Brain microvascular endothelial cell (primary cell): ENCODE measurements around the gene OLFM1.

Experiments
- DNase-seq: peaks from one replicate; pipeline ENCODE4 v3.0.0-alpha.2; 2020
- H3K27ac ChIP-seq: fragments of 250-450 bp; sonication (Bioruptor Pico); 2 replicates; pipeline ENCODE4 v1.5.1; 2020; ENCODE audit warnings: mild to moderate bottlenecking, moderate library complexity
- H3K27me3 ChIP-seq: fragments of 250-450 bp; sonication (Bioruptor Pico); replicated peaks from 2 replicates; pipeline ENCODE4 v1.5.1; 2020; ENCODE audit warnings: mild to moderate bottlenecking
- H3K36me3 ChIP-seq: fragments of 250-450 bp; sonication (Bioruptor Pico); replicated peaks from 2 replicates; pipeline ENCODE4 v1.5.1; 2020; ENCODE audit warnings: mild to moderate bottlenecking
- H3K4me3 ChIP-seq: 2 replicates; pipeline ENCODE4 v1.5.1; 2011; ENCODE audit warnings: low read depth, mild to moderate bottlenecking, control low read depth, low read length, moderate library complexity
- in situ Hi-C: cut with HindIII; loops from 2 replicates; pipeline ENCODE4 v1.10.0; 2017; ENCODE audit warnings: low sequenced_read_pairs, low pct_ligation_motif_present
- TF ChIP-seq, protein P1 (sequence below): IDR thresholded peaks from 2 replicates; pipeline ENCODE4 v1.5.1; 2011; ENCODE audit warnings: low read depth, mild to moderate bottlenecking, moderate library complexity, low read length, control low read depth, inconsistent platforms; ENCODE audit errors: missing control alignments

Gene OLFM1

DNA sequence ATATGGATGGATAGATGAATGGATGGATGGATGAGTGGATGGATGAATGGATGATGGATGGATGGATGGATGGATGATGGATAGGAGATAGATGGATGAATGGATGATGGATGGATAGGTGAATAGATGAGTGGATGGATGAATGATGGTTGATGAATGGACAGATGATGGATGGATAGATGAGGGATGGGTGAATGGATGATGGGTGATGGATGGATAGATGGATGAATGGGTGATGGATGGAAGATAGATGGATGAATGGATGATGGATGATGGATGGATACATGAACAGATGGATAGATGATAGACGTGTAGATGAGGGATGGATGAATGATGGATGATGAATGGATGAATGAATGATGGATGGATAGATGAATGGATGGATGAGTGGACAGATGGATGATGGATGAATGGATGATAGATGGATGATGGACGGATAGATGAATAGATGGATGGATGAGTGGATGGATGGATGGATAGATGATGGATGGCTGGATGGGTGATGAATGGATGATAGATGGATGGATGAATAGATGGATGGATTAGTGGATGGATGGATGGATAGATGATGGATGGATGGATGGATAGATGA lies 53.8 kb downstream of the OLFM1 start:
- DNase-seq: no peak
- H3K27ac ChIP-seq: no peak overlapping the region
- TF ChIP-seq, protein P1, sequence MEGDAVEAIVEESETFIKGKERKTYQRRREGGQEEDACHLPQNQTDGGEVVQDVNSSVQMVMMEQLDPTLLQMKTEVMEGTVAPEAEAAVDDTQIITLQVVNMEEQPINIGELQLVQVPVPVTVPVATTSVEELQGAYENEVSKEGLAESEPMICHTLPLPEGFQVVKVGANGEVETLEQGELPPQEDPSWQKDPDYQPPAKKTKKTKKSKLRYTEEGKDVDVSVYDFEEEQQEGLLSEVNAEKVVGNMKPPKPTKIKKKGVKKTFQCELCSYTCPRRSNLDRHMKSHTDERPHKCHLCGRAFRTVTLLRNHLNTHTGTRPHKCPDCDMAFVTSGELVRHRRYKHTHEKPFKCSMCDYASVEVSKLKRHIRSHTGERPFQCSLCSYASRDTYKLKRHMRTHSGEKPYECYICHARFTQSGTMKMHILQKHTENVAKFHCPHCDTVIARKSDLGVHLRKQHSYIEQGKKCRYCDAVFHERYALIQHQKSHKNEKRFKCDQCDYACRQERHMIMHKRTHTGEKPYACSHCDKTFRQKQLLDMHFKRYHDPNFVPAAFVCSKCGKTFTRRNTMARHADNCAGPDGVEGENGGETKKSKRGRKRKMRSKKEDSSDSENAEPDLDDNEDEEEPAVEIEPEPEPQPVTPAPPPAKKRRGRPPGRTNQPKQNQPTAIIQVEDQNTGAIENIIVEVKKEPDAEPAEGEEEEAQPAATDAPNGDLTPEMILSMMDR: no peak
- no peaks in the 10 kb centered on the region for H3K27me3 ChIP-seq
- in situ Hi-C loops: no loop called here
- H3K4me3 ChIP-seq: no peak overlapping the region
- H3K36me3 ChIP-seq: no peaks in the 10 kb centered on the region

DNA sequence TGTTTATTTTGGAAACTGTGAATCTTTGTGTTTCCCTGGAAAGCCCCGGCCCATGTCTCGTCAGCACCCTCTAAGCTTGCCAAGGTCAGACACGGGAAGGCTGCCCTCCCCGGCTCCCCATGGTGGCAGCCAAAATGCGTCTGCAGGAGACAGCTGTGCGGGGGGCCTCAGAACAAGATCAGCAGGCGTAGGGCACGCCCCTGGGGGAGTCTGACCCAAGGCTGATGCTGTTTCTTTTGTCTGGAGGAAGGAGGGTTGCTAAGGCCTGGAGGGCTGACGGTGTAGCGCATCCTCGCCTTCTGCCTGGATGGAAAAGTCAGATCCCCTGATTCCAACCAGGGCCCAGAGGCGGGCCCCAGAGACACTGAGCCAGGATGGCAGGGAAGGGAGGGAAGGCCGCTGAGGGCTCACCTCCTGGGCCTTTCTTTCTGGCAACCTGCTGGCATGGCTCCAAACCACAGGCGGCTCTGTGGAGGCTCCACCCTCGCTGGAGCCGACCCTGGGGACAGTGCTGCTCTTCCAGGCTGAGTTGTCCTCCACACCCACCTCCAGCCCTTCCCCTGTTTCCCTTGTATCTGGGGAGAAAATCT lies 57.2 kb downstream of the OLFM1 start:
- Histone ChIP-seq H3K4me3 (no peak overlapping the region), H3K27me3 (no peaks in the 10 kb centered on the region), H3K36me3 (no peaks in the 10 kb centered on the region), H3K27ac (no peak overlapping the region)
- no peak for DNase-seq
- in situ Hi-C loops: no loop called here
- TF ChIP-seq, protein P1: no peak

DNA sequence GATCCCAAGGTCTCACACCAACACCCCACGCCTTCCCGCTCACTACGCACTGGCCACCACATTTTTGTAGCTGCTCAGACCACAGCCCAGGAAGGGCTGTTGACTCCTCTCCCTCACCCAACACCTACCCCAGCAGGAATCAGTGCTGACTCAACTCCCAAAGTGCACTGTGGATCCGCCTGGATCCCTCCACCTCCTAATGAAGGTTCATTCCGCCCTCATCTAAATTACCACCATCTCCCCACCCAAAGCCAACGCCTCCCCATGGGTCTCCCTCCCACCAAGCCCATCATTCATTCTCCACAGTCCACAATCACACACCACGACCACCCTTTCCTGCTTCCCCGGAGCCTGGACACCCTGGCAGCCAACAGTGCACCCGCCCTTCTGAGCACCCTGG lies 57.8 kb downstream of the OLFM1 start:
- Histone ChIP-seq H3K4me3 (no peak overlapping the region), H3K27me3 (no peaks in the 10 kb centered on the region), H3K36me3 (no peaks in the 10 kb centered on the region), H3K27ac (no peak overlapping the region)
- in situ Hi-C loops: no loop called here
- TF ChIP-seq, protein P1: no peak
- no peak for DNase-seq

- TF ChIP-seq, protein P1: no peak
- Histone ChIP-seq H3K4me3 (no peak overlapping the region), H3K27ac (no peak overlapping the region), H3K27me3 (no peaks in the 10 kb centered on the region), H3K36me3 (no peaks in the 10 kb centered on the region)
- in situ Hi-C loops: no loop called here
- DNase-seq: no peak
Observed at GRCh38 chr9:135146241-135146640, 58.8 kb downstream of the OLFM1 start.

- Histone ChIP-seq H3K4me3 (no peak overlapping the region), H3K36me3 (no peaks in the 10 kb centered on the region), H3K27me3 (no peaks in the 10 kb centered on the region), H3K27ac (no peak overlapping the region)
- DNase-seq: no peak
- TF ChIP-seq, protein P1: no peak
- in situ Hi-C loops: no loop called here
Observed at GRCh38 chr9:135146766-135147473, 59.5 kb downstream of the OLFM1 start.
